Measurements from ENCODE around the gene FYB2.

FYB2 gene, protein sequence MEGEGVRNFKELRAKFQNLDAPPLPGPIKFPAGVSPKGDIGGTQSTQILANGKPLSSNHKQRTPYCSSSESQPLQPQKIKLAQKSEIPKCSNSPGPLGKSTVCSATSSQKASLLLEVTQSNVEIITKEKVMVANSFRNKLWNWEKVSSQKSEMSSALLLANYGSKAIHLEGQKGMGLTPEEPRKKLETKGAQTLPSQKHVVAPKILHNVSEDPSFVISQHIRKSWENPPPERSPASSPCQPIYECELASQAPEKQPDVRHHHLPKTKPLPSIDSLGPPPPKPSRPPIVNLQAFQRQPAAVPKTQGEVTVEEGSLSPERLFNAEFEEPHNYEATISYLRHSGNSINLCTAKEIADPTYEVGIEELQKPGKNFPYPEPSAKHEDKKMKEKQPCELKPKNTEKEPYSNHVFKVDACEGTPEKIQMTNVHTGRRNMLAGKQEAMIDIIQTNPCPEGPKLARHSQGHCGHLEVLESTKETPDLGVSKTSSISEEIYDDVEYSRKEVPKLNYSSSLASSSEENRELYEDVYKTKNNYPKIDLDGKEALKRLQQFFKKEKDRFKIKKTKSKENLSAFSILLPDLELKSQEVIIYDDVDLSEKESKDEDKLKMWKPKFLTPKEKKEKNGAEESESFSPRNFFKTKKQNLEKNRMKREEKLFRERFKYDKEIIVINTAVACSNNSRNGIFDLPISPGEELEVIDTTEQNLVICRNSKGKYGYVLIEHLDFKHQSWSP

GRCh38 chr1:56819387-56819899 is at the start of gene FYB2:
Gene FYB2, minus strand, starts transcription at chr1:56819404. Its CDS starts 114 bp downstream, at chr1:56819290.
- DNase-seq = no peak

- DNase-seq = no peak
These were observed 49.6 kb upstream of the FYB2 start for GRCh38 chr1:56868761-56869160.

- DNase-seq = no peak
These were observed 48.3 kb upstream of the FYB2 start for GRCh38 chr1:56867491-56867890.

- no peak for DNase-seq
These were observed 47.5 kb upstream of the FYB2 start for GRCh38 chr1:56866656-56867055.

DNA sequence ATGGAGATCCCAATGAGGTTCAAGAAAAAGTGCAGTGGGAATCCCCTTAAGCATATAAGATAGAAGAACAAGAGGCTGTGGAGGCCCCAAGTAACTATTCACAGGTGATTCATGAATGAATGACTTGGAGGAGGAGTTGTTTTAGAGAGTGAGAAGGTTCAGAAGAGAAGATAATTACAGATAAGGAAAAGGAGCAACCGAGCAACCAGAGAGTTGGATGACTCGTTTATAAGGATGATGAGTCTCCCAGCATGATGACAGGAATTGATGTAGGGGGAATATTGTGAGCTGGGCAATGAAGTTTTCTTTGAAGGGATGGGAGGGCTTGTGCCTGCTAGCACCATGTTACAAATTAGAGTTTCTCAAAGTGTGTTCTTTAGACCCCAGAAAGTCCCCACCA is 45.2 kb upstream of the FYB2 start:
- no peak for DNase-seq

DNA sequence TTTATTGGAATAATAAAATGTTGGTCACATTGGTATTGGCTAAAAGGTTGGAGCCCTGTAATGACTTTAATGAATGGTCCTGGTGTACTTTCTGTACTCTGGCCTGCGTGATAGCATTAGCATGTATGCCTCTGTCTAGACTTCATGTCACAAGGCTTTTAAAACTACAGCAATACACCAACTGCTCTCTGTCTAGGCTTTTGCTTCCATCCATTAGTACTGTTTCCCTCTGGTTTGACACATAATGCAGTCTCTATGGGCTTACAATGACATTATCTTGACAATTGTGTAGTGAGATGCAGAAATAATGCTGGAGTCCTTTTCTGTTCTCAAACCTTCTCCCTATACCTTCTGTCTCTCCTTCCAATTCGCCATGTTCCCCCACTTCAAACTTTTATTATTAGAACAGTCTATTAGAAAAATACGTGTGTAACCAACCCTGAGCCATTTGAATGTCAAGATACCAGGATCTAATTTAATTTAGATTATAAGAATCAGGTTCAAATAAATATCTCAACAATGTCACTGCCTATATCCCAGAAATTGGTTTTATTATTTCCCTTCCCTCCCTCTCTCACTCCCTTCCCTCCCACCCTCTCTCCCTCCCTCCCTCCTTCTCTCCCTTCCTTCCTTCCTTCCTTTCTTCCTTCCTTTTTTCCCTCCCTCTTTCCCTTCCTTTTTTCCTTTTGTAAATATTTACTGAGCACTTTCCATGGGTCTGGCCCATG is 44.2 kb upstream of the FYB2 start:
- DNase-seq = no peak

DNA sequence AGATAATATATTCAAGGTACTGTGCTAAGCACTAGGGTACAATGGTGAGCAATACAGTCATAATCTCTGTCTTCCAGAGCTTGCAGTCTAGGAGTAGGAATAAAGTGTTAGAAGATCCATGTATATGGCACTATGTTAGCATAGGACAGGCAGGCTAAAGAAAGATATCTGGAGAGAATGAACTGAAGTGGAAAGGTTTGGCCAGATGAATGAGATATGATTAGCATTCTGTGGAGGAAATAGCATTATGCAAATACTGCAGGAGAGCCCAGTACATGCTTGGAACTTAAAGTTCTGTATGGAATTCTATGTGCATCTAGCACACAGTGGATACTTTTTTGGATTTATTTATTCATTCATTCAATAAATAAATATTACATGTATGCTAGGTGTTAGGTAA is 40.1 kb upstream of the FYB2 start:
- DNase-seq = no peak

DNA sequence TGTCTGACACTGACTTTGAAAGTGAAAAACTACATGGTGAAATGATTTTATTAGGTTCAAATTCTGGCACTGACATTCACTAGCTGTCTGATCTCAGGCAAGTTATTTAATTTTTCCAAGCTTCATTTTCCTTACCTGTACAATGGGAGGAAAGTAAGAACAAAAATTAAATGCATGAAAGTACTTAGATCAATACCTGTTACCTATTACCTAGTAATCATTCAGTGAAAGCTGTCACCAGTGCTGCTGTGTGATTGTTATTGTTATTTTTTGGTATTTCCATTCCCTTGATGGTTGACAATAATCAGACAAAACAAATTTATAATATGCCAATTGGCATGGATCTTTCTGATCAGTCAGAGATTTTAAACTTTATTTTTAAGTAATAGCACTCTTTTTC is 37.0 kb upstream of the FYB2 start:
- no peak for DNase-seq

DNA sequence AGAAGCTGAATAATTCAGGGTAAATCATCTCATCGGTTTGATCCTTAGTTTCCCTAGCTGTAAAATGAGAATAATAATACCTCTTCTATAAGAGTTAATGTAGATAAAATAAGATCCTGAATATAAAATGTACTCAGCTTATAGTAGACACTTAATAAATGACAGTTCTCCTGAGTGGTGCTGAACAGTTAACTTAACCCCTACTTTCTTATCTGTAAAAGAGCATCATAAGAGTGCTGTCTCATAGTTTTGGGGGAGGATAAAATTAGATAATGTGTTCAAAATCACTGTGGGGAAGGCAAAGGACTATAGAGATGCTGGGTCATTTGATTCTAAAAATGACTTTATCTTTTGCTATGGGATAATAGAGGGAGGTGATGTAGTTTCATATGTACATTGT is 36.0 kb upstream of the FYB2 start:
- DNase-seq = no peak

- no peak for DNase-seq
These were observed 35.4 kb upstream of the FYB2 start, which contains the start of gene C8A for GRCh38 chr1:56854521-56855099. Gene C8A, plus strand, starts transcription at chr1:56854797. Its CDS starts 105 bp downstream, at chr1:56854902.

DNA sequence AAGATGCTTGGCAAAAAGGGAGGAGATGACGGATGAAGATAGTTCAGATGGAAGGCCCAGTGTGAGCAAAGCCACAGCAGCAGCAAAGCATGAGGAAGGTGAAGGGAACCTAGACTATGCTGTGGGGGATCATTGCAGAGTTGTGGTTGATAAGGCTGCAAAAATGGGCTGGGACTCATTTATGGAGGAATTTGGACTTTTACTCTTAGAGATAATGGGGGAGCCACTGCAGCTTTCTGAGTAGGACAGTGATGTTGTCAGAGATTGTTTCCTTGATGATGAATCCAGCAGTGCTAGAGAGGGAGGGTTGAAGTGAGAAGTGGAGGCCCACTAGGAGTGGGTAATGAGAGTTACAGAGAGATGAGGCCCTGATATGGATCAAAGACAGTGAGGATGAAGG is 33.3 kb upstream of the FYB2 start:
- no peak for DNase-seq

DNA sequence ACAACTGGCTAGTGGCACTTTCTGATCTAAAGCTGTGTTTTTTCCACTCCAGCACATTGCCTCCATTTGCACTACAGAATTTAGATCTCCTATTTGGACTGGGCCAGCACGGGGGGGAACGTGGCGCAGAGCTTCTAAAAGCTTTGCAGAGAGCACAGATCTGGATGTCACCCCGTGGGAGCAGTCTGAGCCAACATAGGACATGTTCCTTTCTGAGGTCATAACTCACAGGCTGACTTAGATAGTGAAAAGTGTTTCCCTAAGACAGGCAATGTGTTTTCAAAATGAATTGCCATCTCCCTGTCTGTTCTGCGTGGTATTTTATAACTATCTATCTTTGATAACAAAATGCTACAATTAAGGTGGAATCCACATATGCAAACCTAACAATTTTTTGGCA is 31.7 kb upstream of the FYB2 start:
- no peak for DNase-seq

- DNase-seq = no peak
These were observed 31.2 kb upstream of the FYB2 start for GRCh38 chr1:56850411-56850810.

DNA sequence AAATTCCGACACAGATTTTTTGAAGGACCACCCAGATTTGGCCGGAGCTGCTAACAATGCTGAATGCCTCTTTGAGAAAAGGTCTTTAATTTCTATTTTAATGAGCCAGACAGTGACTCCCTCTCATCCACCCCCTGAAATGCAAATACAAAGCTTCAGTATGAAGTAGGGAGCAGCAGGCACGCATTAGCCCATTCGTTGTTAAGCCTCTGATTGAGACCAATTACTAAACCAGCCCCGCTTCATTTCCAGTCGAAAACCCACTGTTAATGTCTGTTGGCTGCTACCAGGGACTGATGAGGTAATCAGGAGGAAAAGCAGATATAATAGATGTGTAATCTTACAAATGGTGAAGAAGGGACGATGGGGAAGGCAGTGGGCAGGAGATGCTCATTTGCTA is 30.5 kb upstream of the FYB2 start:
- DNase-seq = no peak

GRCh38 chr1:56845343-56845742 is 26.1 kb upstream of the FYB2 start:
- no peak for DNase-seq

- DNase-seq = no peak
These were observed 25.4 kb upstream of the FYB2 start for GRCh38 chr1:56844545-56845136.

DNA sequence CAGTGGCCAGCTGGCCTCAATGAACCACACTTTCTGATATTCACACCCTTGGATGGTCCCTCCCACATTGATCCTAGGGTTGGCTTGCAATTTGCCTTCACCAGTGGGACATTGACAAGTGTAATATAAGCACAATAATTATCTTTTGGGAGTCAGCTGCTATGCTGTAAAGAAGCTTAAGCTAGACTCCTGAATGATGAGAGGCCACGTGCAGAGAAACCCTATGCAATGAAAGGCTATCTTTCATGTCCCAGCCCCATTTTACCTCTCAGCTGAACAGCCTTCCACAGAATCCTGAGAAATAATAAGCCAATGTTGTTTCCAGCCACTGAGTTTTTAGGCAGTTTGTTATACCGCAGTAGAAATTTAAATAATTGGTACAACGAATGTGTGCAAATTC is 24.3 kb upstream of the FYB2 start:
- DNase-seq = no peak

DNA sequence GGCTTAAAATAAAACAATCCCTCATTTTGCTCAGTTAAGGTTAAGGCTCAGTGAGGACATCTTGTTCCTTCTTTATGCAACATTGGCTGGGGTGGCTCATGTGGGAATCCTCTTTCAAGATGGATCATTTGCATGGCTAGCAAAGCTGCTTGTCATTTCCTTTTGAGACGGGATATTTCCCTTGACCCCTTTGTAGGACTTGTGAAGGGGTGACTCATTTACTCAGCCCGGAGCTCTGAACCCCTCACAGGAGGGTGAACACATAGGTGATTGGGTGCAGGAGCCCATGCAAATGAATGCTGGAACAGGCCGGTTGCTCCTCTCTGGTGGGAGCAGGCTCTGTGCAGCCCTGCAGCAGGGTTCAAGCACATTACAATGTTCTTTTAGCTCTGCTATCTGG is 19.6 kb upstream of the FYB2 start:
- DNase-seq = no peak

DNA sequence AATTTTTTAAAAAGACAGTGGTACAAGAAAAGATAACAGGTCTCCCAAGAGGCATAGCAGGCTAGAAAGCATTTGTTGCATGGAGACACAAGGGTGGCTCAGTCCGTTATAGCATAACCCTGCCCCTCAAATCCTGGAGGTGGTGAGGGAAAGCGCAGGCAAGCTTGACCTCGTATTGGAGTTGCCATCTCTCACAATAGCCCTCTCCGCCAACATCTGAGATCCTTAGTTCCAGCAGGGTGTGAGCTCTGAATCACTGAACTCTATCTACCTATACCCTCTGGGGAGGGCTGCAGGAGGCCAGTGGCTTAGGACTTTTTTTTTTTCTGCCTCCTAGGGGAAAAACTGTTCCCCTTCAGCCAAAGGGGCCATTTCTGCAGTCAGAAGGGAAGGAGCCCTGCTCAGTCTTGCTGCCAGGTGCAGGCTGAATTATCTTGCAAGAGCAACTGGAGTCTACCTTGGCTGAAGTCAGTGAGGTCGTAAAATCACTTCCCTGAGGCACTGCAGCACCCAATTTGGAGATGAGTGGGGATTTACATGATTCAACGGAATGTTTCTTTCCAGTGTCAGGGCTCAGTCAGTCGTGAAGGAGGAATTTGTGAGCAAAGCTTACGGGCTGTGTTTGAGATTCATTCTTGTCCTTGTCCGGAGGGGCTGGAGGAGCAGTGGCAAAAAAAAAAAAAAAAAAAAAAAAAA is 18.2 kb upstream of the FYB2 start:
- no peak for DNase-seq

GRCh38 chr1:56836359-56836758 is 17.2 kb upstream of the FYB2 start:
- DNase-seq = no peak

DNA sequence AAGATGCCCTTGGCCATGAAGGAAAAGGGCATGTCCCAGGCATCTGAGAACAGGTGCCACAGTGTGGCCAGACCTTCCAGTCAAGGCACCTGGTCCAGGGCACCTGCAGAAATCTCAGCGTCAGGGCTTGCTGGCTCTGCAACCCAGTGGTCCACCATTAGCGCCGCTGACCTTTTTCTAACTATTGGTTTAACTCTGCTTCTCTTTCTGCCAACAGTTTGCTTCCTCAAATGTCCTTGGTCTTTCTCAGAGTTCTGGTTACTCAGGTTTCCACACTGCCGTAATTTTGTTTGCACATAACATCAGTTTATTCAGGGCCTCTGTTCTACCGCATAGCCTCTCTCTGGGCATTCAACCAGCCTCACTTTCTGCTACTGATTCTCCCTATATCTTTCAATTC is 16.5 kb upstream of the FYB2 start:
- DNase-seq = no peak
